Right lobe of liver (tissue), 6 donors: ENCODE results near the gene CYBC1. TPM values are rescaled to one million over a fixed set of nuclear protein-coding genes. Genes with fewer than 3 reads are reported as not detected.

Experiments
- ATAC-seq, 4 donors: fragments of 200-7000 bp; cut with Tn5 transposase; one replicate each; pipeline ENCODE4 v1.9.1; 2020; ENCODE audit warnings: mild to moderate bottlenecking in 4 of 4, moderate library complexity in 4 of 4
- DNase-seq, 3 donors: peaks; one replicate each; pipeline ENCODE4 v3.0.0-alpha.2; 2020
- H3K27ac ChIP-seq, 3 donors: fragments of 200-600 bp; one replicate each; pipeline ENCODE4 v1.8.0; 2022
- H3K27me3 ChIP-seq, 2 donors: fragments of 200-600 bp; one replicate each; pipeline ENCODE4 v1.8.0; 2022
- H3K36me3 ChIP-seq, 4 donors: fragments of 200-600 bp; sonication (generic) in 1 of 4; one replicate each; pipeline versions ENCODE4 v1.5.1 to v1.8.0; 2017 to 2022; ENCODE audit warnings: control low read depth in 1 of 4
- H3K4me1 ChIP-seq, 4 donors: fragments of 200-600 bp; sonication (generic) in 1 of 4; one replicate each; pipeline versions ENCODE4 v1.5.1 to v1.8.0; 2017 to 2022; ENCODE audit warnings: control low read depth in 1 of 4
- H3K4me3 ChIP-seq, 3 donors: fragments of 200-600 bp; one replicate each; pipeline ENCODE4 v1.8.0; 2022
- H3K9me3 ChIP-seq, 4 donors: fragments of 200-600 bp; sonication (generic) in 1 of 4; one replicate each; pipeline versions ENCODE4 v1.5.1 to v1.8.0; 2017 to 2022; ENCODE audit warnings: control low read depth in 1 of 4
- POLR2A ChIP-seq: fragments of 450-650 bp; IDR thresholded peaks from one replicate; pipeline ENCODE4 v1.6.1; 2017; ENCODE audit warnings: antibody characterized with exemption, mild to moderate bottlenecking
- WGBS: methylation state at CpG from one replicate; pipeline ENCODE4 v1.1.6; 2018; ENCODE audit warnings: low coverage, low lambda C conversion rate; ENCODE audit not compliant: insufficient coverage; ENCODE audit errors: missing lambda C conversion rate; 5-methylcytosine and 5-hydroxymethylcytosine counted together
- intact Hi-C, 2 donors: fragments of 100-400 bp; cut with DNase I; formaldehyde crosslinking; loops; one replicate each; pipeline versions ENCODE4 v1.11.2 to v1.14.1; 2022
- total RNA-seq, 6 experiments: library from RNA; depleted of rRNA in 2 of 6; stranded (reverse); fragments of >200 nt in 2 of 6; fragmentation: NEBNext Ultra II Directional in 3 of 6; extraction: Animal tissue kit (Norgen Biotek cat#: 25700) in 3 of 6; gene quantifications; one replicate each; pipeline versions ENCODE4 v1.1.0 to v1.2.4, GENCODE V29; 2016 to 2023
- TF ChIP-seq, protein P1 (sequence below), 4 donors: fragments of 200-600 bp in 3 of 4; fragments of 450-650 bp in 1 of 4; IDR thresholded peaks; one replicate each; pipeline versions ENCODE4 v1.5.1 to v1.8.0; 2016 to 2022; ENCODE audit warnings: antibody characterized with exemption in 4 of 4, mild to moderate bottlenecking in 2 of 4
- donor health status: DM: no; HTN: yes; CAD: no.
- donor health status: DM: no; HTN: no; CAD: no.
- donor health status: DM: no; HTN: no; CAD: no.
- donor health status: DM: no; HTN: yes; CAD: no.
- donor health status: DM: no; HTN: yes; CAD: no.

Gene CYBC1
- total RNA-seq, 6 experiments from 2014 or later: 29.4 to 82.4 (median 46.4) TPM

DNA sequence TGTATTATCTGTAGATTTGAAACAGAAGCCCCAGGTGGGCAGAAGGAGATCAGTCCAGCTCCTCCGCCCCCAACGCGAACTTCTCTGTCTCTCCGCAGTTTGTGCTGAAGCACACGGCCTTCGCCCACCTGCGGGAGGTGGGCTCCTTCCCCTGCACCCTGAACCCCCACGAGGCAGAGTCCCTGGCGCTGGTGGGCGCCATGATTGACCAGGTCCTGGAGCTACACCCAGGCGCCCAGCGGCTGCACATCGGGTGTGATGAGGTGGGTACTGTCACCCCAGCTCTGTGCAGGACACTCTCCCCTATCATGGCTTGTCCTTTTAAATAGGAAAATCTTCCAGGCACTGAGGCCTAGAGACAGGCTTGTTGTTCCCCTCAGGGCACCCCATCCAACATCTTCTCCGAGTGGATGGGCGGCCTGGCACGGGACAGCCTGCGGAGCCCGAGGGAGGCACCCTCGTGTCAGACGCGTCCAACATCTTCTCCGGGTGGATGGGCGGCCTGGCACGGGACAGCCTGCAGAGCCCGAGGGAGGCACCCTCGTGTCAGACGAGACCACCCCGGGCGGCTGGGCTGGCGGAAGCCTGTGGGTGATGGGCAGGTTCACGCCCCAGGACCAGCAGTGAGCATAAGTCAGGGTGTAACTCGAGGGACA lies 16.9 kb downstream of the CYBC1 start:
- no peak for DNase-seq
- Histone ChIP-seq H3K27ac (no peak overlapping the region), H3K9me3 (no peaks in the 10 kb centered on the region), H3K36me3 (no peaks in the 10 kb centered on the region), H3K4me3 (no peak overlapping the region), H3K27me3 (no peaks in the 10 kb centered on the region), H3K4me1 (peaks cover 0 to 3% (median 0%) of the 10 kb centered on the region in 4 donors)
- no CpG with 5 or more reads among the region's 32 CpGs for WGBS
- TF ChIP-seq POLR2A: no peak
- TF ChIP-seq, protein P1, sequence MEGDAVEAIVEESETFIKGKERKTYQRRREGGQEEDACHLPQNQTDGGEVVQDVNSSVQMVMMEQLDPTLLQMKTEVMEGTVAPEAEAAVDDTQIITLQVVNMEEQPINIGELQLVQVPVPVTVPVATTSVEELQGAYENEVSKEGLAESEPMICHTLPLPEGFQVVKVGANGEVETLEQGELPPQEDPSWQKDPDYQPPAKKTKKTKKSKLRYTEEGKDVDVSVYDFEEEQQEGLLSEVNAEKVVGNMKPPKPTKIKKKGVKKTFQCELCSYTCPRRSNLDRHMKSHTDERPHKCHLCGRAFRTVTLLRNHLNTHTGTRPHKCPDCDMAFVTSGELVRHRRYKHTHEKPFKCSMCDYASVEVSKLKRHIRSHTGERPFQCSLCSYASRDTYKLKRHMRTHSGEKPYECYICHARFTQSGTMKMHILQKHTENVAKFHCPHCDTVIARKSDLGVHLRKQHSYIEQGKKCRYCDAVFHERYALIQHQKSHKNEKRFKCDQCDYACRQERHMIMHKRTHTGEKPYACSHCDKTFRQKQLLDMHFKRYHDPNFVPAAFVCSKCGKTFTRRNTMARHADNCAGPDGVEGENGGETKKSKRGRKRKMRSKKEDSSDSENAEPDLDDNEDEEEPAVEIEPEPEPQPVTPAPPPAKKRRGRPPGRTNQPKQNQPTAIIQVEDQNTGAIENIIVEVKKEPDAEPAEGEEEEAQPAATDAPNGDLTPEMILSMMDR (IDR thresholded peaks at IDR 0.05): no peak
- intact Hi-C loops: no loop called here
- no peak for ATAC-seq

DNA sequence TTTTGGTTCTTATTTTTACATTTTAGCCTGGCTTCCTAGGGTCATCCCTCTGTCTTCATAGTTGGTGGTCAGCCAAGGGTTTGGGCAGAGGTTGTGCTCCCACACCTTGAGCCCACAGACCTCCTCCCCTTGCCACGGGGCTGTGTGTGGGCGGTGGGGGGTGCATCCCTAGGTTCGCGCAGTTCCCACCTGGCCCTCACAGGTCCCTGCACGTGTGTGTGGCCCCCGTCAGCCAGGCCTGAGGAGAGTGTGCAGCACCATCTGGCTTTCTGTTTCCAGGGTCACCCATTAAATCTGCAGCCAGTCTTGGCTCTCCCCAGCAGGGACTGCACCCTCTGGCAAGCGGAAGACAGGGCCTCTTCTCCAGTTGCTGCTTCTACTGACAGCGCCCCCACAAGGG lies 18.5 kb downstream of the CYBC1 start:
- 58% methylated on average over 3 of the region's 8 CpGs for WGBS

DNA sequence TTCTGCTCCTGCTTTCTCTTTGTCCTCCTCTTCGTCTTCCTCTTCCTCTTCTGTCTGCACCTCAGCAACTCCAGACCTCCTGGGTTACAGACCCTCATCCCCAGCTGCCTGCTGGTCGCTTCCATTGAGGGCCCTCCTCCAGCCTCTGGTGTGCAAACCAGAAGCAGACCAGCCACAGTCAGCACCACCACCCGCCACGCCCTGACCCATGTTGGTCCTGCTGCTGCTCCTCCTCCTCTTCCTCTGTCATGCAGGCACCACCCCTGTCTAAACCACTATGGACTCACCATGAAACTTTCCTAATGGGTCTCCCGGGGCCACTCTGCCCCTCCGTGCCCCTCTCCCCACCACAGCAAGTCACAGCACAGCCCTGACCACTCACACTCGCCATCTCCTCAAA lies 20.7 kb downstream of the CYBC1 start:
- Histone ChIP-seq H3K4me3 (no peak overlapping the region), H3K27ac (no peak overlapping the region), H3K4me1 (no peaks in the 10 kb centered on the region), H3K27me3 (no peaks in the 10 kb centered on the region), H3K36me3 (no peaks in the 10 kb centered on the region), H3K9me3 (no peaks in the 10 kb centered on the region)
- no peak for DNase-seq
- TF ChIP-seq, protein P1 (IDR thresholded peaks at IDR 0.05): no peak
- intact Hi-C loops: no loop called here
- peak in 1 of 4 donors; percentile 16 for ATAC-seq
- WGBS: 58% methylated on average over 2 of the region's 7 CpGs

More for the DNA sequence above, 18.5 kb downstream of the CYBC1 start:
- intact Hi-C loops: no loop called here
- H3K27ac ChIP-seq: no peak overlapping the region
- H3K9me3 ChIP-seq: no peaks in the 10 kb centered on the region
- TF ChIP-seq POLR2A: no peak
- TF ChIP-seq, protein P1 (IDR thresholded peaks at IDR 0.05): no peak
- no peaks in the 10 kb centered on the region for H3K36me3 ChIP-seq
- DNase-seq (no peak), ATAC-seq (no peak)
- H3K4me3 ChIP-seq: no peak overlapping the region
- H3K27me3 ChIP-seq: no peaks in the 10 kb centered on the region
- peaks cover 0 to 3% (median 0%) of the 10 kb centered on the region in 4 donors for H3K4me1 ChIP-seq

DNA sequence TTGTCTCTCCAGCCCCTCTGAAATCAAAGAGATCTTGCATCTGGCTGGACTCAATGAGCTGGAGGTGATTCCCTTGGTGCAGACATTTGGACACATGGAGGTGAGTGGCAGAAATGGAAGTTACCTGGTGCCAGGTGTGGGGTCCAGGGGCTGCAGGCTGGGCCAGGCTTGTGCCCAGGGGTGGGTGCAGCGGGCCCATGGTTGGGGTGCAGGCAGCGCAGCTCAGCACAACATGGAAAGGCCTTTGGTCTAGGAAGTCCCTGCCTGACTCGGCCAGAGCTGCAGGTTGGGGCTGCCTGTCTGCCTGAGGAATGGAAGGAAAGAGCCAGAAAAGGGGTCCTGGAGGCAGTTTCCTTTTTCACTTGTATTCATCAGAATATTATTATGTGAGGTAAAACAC lies 22.0 kb downstream of the CYBC1 start:
- DNase-seq: no peak
- no peaks in the 10 kb centered on the region for H3K4me1 ChIP-seq
- H3K27ac ChIP-seq: no peak overlapping the region
- WGBS: 100% methylated on average over 2 of the region's 3 CpGs
- no peak for ATAC-seq
- H3K27me3 ChIP-seq: no peaks in the 10 kb centered on the region
- no peak for TF ChIP-seq POLR2A
- TF ChIP-seq, protein P1 (IDR thresholded peaks at IDR 0.05): no peak
- no peak overlapping the region for H3K4me3 ChIP-seq
- no peaks in the 10 kb centered on the region for H3K9me3 ChIP-seq
- H3K36me3 ChIP-seq: no peaks in the 10 kb centered on the region
- intact Hi-C loops: no loop called here

DNA sequence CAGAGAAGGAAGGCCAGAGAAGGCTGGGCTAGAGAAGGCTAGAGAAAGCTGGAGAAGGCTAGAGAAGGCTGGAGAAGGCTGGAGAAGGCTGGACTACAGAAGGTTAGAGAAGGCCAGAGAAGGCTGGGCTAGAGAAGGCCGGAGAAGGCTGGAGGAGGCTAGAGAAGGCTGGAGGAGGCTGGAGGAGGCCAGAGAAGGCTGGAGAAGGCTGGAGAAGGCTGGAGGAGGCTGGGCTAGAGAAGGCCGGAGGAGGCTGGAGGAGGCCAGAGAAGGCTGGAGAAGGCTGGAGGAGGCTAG lies 25.7 kb downstream of the CYBC1 start:
- ATAC-seq (no peak), DNase-seq (no peak)
- H3K27ac ChIP-seq: no peak overlapping the region
- peaks cover 0 to under 1% (median under 1%) of the 10 kb centered on the region in 4 donors for H3K4me1 ChIP-seq
- intact Hi-C loops: no loop called here
- TF ChIP-seq, protein P1 (IDR thresholded peaks at IDR 0.05): no peak
- TF ChIP-seq POLR2A: no peak
- H3K36me3 ChIP-seq: no peaks in the 10 kb centered on the region
- no peaks in the 10 kb centered on the region for H3K9me3 ChIP-seq
- no peak overlapping the region for H3K4me3 ChIP-seq
- H3K27me3 ChIP-seq: no peaks in the 10 kb centered on the region
- WGBS: 93% methylated on average over 2 of the region's 2 CpGs
